IPS DF 4.7 (cell line): ENCODE results near the gene CD8B2.
"Not testable (repeated sequence)": the region's sequence is repeated elsewhere in the genome, so short reads cannot be mapped to it uniquely, and the experiment has no call there.

Experiments
- DNase-seq: peaks from one replicate; pipeline ENCODE4 v3.0.0-alpha.2; 2013; ENCODE audit warnings: low spot score; ENCODE audit errors: extremely low read depth

Gene CD8B2

GRCh38 chr2:106511934-106512333 is 24.8 kb downstream of the CD8B2 start:
- DNase-seq: not testable (repeated sequence)

DNA sequence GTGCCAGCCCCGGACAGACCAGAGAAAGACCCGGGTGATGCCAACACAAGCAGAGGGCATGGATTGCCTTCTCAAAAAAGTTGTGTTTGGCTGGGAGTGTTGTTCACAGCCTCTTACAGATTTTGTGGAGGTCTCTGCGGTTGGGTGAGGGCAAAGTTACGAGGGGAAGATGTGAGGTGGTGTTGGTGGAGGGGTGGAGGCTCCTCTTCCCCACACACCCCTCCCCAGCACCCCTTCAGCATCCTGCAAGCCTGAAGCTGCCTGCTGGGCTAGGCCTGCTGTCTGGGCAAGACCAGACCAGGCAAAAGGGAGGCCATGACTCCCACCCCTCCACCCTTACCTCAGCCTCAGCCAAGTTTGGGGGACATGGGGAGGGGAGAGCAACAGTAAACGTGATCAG is 26.2 kb downstream of the CD8B2 start:
- not testable (repeated sequence) for DNase-seq

GRCh38 chr2:106514827-106515226 is 27.7 kb downstream of the CD8B2 start:
- DNase-seq: not testable (repeated sequence)

DNA sequence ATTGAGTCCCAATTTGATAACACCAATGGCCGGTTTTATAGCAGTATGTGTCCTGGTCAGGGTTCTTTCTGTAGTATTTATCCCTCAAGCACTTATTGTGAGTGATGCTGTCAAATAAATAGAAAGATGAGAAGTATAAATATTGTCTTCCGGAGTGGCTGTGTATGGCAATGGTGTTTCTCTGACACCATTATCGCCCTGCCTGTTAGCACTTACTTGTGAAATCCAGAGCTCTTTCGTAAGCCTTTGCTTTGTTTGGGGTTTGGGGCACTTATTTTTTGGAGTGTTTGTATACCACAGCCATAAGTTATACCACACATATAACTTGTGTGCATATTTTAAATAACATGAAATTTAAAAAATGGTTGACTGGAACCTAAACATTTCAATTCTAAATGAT is 29.3 kb downstream of the CD8B2 start:
- no peak for DNase-seq

GRCh38 chr2:106516864-106517263 is 29.7 kb downstream of the CD8B2 start:
- DNase-seq: no peak

GRCh38 chr2:106517329-106517728 is 30.2 kb downstream of the CD8B2 start:
- no peak for DNase-seq

DNA sequence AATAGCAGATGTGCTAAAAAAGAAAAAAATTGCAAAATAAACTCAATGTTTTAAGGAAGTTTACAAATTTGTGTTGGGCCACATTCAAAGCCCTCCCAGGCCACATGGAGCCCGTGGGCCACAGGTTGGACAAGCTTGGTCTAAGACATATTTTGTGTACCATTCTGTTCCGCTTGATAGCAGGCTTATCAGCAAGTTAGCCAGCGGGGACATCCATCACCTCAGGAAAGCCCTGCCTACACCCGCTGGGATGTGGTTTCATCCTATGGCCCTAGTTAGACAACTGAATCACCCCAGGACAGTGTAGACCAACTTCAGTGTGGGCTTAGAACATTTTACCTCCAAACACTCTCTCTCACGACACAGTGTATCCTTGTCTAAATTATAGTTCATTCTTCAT is 32.6 kb downstream of the CD8B2 start:
- no peak for DNase-seq

GRCh38 chr2:106521016-106521415 is 33.9 kb downstream of the CD8B2 start:
- DNase-seq: no peak

DNA sequence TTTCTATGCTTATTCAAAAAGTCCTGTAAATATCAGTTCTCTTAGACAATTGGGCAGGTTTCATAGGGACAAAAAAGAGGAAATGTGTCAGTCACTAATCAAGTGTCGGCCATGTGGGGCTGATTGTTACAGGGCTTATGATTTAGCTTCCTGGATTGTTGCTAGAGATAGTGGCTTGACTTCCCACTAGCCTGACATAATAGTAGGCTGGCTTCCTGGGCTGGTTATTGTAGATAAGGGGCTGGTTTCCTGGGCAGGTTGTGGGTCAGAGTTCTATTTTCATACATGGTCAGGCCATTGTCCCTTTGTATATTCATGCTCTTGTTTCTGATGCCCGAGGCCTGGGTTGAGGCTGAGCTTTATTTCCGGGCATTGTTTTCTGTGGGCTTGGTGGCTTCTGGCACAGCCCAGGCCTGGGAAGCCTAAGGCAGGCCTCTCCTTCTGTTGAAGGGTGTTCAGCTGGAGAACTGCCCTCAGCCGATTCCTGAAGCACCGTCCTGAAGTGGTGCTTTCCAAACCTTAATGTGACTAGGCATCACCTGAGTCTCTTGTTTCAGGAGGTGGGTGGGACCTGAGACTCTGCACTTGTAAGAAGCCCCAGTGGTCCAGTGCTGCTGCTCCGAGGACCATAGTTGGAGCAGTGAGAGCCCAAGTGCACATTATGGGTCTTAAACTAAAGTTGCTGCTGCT is 37.0 kb downstream of the CD8B2 start:
- DNase-seq: no peak

GRCh38 chr2:106530866-106531265 is 43.7 kb downstream of the CD8B2 start:
- no peak for DNase-seq

DNA sequence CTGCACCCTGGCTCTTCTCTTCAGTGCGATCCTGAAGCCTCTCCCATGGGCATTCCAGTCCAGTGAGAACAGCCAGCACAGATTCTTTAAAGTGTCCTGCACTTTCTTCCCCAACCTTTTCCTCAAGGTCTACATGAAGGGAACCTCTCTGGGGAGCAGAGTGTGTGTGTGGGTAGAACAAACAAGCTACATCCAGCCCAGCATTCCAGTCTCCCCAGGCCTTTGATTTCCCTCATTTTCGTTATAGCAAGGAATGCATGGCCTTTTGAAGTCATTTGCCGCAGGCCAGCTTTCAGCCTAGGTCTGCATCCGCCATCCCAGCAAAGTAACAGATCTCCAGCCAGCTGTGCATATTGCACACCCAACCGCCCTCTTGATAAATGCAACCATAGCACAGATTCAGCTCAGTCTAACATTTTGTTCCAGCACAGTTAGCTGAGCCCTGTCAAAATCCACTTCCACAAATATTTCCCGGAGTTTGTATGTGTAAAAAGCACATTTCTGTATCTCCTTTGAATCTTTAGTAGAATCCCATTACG is 44.6 kb downstream of the CD8B2 start:
- DNase-seq: no peak

DNA sequence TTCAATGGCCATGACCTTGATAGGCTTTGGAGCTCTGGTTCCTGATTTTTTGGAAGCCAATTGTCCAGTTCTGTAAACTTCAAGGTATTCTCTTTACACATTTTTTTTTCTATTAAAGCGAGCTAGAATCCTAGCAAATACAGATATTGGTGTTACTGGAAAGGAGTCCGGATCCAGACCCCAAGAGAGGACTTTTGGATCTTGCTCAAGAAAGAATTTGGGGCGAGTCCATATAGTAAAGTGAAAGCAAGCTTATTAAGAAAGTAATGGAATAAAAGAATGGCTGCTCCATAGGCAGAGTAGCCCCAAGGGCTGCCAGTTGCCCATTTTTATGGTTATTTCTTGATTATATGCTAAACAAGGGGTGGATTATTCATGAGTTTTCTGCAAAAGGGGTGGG is 45.1 kb downstream of the CD8B2 start:
- DNase-seq: no peak

DNA sequence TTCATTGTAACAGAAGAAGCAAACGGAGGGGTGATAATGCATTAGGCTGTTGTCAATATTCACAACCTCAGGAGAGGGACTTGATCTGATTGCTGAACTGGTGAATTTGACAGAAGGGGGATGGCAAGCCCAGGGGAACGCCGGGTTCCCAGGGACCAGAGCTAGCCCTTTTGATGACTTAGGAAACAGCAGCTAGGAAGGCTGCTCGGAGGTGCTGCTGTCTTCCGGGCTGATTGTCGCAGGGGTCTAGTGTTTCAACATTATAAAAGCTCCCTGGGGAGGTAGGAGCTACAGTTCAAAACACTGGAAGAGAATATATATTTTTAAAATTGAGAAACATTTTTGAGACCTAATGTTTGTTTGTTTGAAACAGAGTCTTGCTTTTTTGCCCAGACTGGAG is 47.3 kb downstream of the CD8B2 start:
- no peak for DNase-seq

DNA sequence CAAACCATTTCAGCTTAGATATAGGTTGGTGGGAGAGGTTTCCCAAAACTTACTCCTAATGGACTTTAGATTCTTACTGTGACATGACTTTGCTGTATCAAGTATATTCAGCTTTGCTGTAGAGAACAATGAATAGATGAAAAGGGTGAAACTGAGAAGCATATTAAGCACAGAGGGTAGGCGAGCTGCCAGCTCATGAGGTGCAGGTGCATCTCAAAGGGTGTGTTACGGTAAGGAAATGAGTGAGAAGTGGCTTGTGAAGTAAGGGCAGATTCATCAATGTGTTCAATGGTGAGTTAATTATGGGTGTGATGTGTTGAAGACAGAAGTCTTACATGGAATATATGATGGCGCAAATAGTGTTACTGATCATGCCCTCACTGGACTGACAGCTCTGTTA is 49.3 kb downstream of the CD8B2 start:
- no peak for DNase-seq

DNA sequence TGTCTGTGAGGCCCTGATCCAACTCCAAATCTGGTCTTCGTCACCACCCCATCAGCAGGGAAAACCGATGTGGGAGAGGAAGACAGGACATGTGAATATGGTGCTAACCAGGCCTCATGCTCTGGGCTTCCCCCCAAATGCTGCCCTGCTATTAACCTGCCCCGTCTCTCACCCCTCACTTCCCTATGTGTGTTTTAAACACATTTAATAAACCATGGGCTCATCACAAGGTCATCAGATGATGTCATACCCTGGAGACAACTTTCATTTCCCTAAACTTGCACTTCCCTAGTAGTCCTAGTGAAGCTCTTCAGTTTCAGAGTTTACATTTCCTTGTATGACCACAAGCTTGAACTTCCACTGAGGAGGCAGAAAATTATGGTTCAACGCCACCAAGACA is 49.9 kb downstream of the CD8B2 start:
- no peak for DNase-seq

DNA sequence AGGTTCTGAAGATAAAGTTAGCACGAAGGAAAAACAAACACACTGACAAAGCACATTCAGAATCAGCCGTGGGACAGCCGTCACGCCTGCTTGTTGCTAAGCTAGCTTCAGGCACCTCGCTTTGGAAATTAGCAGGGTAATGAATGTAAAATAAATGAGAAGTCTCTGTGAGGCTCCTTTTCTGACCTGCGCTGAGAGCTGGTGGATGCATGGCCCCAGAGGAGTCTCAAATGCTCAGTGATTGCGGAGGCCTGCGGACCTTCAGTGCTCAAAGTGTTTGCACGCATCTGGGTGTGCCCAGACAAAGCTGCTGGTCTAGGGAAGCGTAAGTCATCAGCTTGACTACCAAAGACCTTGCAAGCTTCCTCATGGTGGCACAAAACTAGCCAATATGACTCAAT is 50.6 kb downstream of the CD8B2 start:
- DNase-seq: no peak

GRCh38 chr2:106540886-106541285 is 53.7 kb downstream of the CD8B2 start:
- no peak for DNase-seq

DNA sequence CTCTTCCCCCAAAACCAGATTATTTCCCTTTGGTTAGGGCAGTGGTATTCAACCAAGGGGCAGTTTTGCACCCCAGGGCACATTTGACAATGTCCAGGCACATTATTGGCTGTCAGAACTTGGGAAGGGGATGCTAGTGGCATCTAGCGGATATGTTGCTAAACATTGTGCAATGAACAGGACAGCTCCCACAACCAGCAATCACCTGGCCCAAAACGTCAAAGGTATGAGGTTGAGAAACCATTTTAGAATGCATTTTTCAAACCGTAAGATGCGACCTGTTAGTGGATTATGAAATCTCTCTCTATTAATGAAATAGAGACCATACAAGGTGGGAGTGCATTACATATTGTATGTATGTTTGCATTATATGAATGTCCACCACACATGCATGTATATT is 54.2 kb downstream of the CD8B2 start:
- DNase-seq: no peak

DNA sequence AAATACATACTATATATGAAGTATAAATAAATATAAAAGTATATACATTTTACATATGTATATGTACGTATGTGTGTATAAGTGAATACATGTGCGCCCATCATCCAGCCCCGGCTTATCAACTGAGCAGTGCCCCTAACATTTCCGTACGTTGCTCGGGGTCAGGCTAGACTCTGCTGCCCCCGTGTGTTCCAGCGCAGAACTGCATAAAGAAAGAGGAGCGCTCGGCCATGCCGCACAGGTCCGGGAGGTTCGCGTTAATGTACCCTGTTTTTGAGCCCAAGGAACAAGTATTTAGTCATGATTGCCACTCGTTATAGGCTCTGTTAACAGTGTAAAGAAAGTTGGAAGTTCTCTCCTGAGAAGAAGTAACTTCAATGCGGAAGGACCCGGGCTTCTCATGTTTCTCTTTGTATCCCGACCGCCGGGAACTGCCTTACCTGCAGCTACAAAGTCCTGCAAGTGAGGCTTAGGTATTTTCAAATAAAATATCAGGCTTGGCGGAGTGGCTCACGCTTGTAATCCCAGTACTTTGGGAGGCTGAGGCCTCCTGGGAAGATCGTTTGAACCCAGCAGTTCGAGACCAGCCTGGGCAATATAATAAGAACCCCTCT is 55.7 kb downstream of the CD8B2 start:
- DNase-seq: no peak

GRCh38 chr2:106545007-106545406 is 57.8 kb downstream of the CD8B2 start:
- DNase-seq: no peak

- DNase-seq: no peak
Measured at GRCh38 chr2:106546391-106546990, 59.3 kb downstream of the CD8B2 start.

GRCh38 chr2:106547164-106547903 is 60.2 kb downstream of the CD8B2 start:
- no peak for DNase-seq
